ENCODE results near the gene ABCA12.

DNA sequence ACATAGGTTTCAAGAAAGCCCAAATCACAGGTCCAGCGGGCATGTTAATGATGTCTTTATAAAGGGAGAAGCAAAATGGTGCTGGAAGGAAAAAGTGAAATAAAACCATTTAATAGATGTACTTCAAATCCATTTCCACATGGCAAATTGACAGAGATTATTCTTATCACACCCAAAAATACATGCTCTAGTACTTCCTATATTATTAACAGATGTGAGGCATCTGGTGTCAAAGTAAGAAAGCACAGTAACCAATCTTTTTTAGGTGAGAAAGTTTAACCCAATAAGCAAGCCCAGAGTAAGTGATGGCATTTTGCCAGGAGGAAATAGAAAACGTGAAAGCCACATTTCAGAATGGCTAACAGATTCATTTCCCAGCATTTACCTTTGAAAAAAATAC lies 128.0 kb downstream of the ABCA12 start:
- TF ChIP-seq, protein P1, sequence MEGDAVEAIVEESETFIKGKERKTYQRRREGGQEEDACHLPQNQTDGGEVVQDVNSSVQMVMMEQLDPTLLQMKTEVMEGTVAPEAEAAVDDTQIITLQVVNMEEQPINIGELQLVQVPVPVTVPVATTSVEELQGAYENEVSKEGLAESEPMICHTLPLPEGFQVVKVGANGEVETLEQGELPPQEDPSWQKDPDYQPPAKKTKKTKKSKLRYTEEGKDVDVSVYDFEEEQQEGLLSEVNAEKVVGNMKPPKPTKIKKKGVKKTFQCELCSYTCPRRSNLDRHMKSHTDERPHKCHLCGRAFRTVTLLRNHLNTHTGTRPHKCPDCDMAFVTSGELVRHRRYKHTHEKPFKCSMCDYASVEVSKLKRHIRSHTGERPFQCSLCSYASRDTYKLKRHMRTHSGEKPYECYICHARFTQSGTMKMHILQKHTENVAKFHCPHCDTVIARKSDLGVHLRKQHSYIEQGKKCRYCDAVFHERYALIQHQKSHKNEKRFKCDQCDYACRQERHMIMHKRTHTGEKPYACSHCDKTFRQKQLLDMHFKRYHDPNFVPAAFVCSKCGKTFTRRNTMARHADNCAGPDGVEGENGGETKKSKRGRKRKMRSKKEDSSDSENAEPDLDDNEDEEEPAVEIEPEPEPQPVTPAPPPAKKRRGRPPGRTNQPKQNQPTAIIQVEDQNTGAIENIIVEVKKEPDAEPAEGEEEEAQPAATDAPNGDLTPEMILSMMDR (IDR thresholded peaks at IDR 0.05) = no peak
- TF ChIP-seq EP300 (IDR thresholded peaks at IDR 0.05) (no peak), POLR2A (IDR thresholded peaks at IDR 0.05) (no peak)

Measured in gastroesophageal sphincter (tissue), 3 donors.